GM23338 (cell line): Measurements from ENCODE around the gene TFIP11. TPM values are rescaled to one million over a fixed set of nuclear protein-coding genes. Genes with fewer than 3 reads are reported as not detected.

ENCODE experiments used
- ATAC-seq: fragments of 200-7000 bp; cut with Tn5 transposase; 3 replicates; pipeline ENCODE4 v1.9.1; 2020
- DNase-seq: peaks from one replicate; pipeline ENCODE4 v3.0.0-alpha.2; 2015; ENCODE audit warnings: low spot score
- H2AFZ ChIP-seq: fragments of 200-600 bp; sonication (generic); 2 replicates; pipeline ENCODE4 v1.8.0; 2016; ENCODE audit warnings: antibody characterized with exemption, mild to moderate bottlenecking, moderate library complexity
- H3F3A ChIP-seq: fragments of 200-600 bp; sonication (generic); replicated peaks from 2 replicates; pipeline ENCODE4 v1.8.0; 2017; ENCODE audit warnings: antibody characterized with exemption, mixed run types, low read depth
- H3K27ac ChIP-seq: fragments of 200-600 bp; sonication (generic); 2 replicates; pipeline ENCODE4 v1.6.1; 2016; ENCODE audit warnings: low read depth
- H3K27me3 ChIP-seq: fragments of 200-600 bp; sonication (generic); 2 replicates; pipeline ENCODE4 v1.8.0; 2016; ENCODE audit warnings: mild to moderate bottlenecking, mixed run types, moderate library complexity; ENCODE audit not compliant: insufficient read depth
- H3K36me3 ChIP-seq: fragments of 200-600 bp; sonication (generic); 2 replicates; pipeline ENCODE4 v1.8.0; 2016; ENCODE audit warnings: mild to moderate bottlenecking; ENCODE audit not compliant: insufficient read depth
- H3K4me1 ChIP-seq: fragments of 200-600 bp; sonication (generic); 2 replicates; pipeline ENCODE4 v1.8.0; 2016; ENCODE audit warnings: mild to moderate bottlenecking, moderate library complexity; ENCODE audit not compliant: insufficient read depth
- H3K4me2 ChIP-seq: fragments of 200-600 bp; sonication (generic); 2 replicates; pipeline ENCODE4 v1.7.1; 2017; ENCODE audit warnings: mixed run types
- H3K4me3 ChIP-seq: fragments of 200-600 bp; sonication (generic); 2 replicates; pipeline ENCODE4 v1.6.1; 2016; ENCODE audit warnings: mixed run types
- H3K79me2 ChIP-seq: fragments of 200-600 bp; sonication (generic); replicated peaks from 2 replicates; pipeline ENCODE4 v1.8.0; 2017; ENCODE audit warnings: mild to moderate bottlenecking; ENCODE audit not compliant: insufficient read depth
- H3K9me2 ChIP-seq: fragments of 200-600 bp; sonication (generic); 2 replicates; pipeline ENCODE4 v1.8.0; 2017; ENCODE audit not compliant: insufficient read depth
- H4K20me1 ChIP-seq: fragments of 200-600 bp; sonication (generic); replicated peaks from 2 replicates; pipeline ENCODE4 v1.8.0; 2017; ENCODE audit warnings: mild to moderate bottlenecking; ENCODE audit not compliant: insufficient read depth
- H3K27ac Mint-ChIP-seq: 2 replicates; pipeline ENCODE4 v1.8.0; 2020; ENCODE audit warnings: inconsistent platforms, mild to moderate bottlenecking, moderate library complexity, mixed read lengths
- H3K27me3 Mint-ChIP-seq: 3 replicates; pipeline ENCODE4 v1.8.0; 2022; ENCODE audit warnings: low read depth, mild to moderate bottlenecking, moderate library complexity, mixed read lengths, inconsistent platforms; ENCODE audit not compliant: insufficient read depth, poor library complexity
- H3K36me3 Mint-ChIP-seq: 3 replicates; pipeline ENCODE4 v1.8.0; 2021; ENCODE audit warnings: low read depth, mild to moderate bottlenecking, inconsistent platforms, moderate library complexity, mixed read lengths
- H3K4me1 Mint-ChIP-seq: 3 replicates; pipeline ENCODE4 v1.8.0; 2020; ENCODE audit warnings: mild to moderate bottlenecking, inconsistent platforms, mixed read lengths
- H3K4me3 Mint-ChIP-seq: 3 replicates; pipeline ENCODE4 v1.8.0; 2021; ENCODE audit warnings: moderate library complexity, mild to moderate bottlenecking, inconsistent platforms, mixed read lengths
- H3K9me3 Mint-ChIP-seq: 3 replicates; pipeline ENCODE4 v1.8.0; 2020; ENCODE audit warnings: moderate library complexity, mild to moderate bottlenecking, inconsistent platforms, mixed read lengths
- EZH2 ChIP-seq: fragments of 200-600 bp; sonication (generic); IDR thresholded peaks from one replicate; pipeline ENCODE4 v1.8.0; 2017; ENCODE audit warnings: antibody characterized with exemption, mild to moderate bottlenecking, low read depth; ENCODE audit not compliant: unreplicated experiment
- JUNB ChIP-seq: IDR thresholded peaks from one replicate; pipeline ENCODE4 v1.6.1; 2016; ENCODE audit warnings: antibody characterized with exemption; ENCODE audit not compliant: unreplicated experiment
- NANOG ChIP-seq: IDR thresholded peaks from 2 replicates; pipeline ENCODE4 v1.6.1; 2016; ENCODE audit warnings: antibody characterized with exemption, borderline replicate concordance
- POLR2AphosphoS5 ChIP-seq: IDR thresholded peaks from 2 replicates; pipeline ENCODE4 v1.6.1; 2016; ENCODE audit warnings: antibody characterized with exemption, low read depth
- STAT1 ChIP-seq: IDR thresholded peaks from one replicate; pipeline ENCODE4 v1.6.1; 2016; ENCODE audit warnings: antibody characterized with exemption; ENCODE audit not compliant: unreplicated experiment
- polyA plus RNA-seq: library from polyadenylated mRNA; unstranded; fragments of >200 nt; fragmentation: Nextera tagmentation; extraction: Ambion mirVana; gene quantifications from 2 replicates; pipeline ENCODE4 v1.2.1, GENCODE V29; 2016
- total RNA-seq: library from RNA; depleted of rRNA; stranded (reverse); fragments of >200 nt; shearing (Covaris generic); gene quantifications from 2 replicates; pipeline ENCODE4 v1.2.3, GENCODE V29; 2014
- TF ChIP-seq, protein P1 (sequence below): fragments of 250-450 bp; sonication (Bioruptor Pico); IDR thresholded peaks from 2 replicates; pipeline ENCODE4 v1.5.0; 2020; ENCODE audit warnings: mild to moderate bottlenecking, moderate library complexity
- TF ChIP-seq, protein P2 (sequence below), 2 experiments: fragments of 200-600 bp in 1 of 2; sonication (generic) in 1 of 2; conservative IDR thresholded peaks; 2 replicates each; pipeline versions ENCODE4 v1.5.1 to v1.6.1; 2016 to 2017; ENCODE audit warnings: antibody characterized with exemption in 2 of 2, low read depth in 2 of 2, mild to moderate bottlenecking in 2 of 2, moderate library complexity in 1 of 2
- TF ChIP-seq, protein P3 (sequence below): IDR thresholded peaks from one replicate; pipeline ENCODE4 v1.6.1; 2018; ENCODE audit warnings: antibody characterized with exemption; ENCODE audit not compliant: unreplicated experiment
- TF ChIP-seq, protein P4 (sequence below): IDR thresholded peaks from 2 replicates; pipeline ENCODE4 v1.6.1; 2016; ENCODE audit warnings: antibody characterized with exemption

Gene TFIP11
- total and polyA plus RNA-seq, 2 experiments from 2014 or later, result 17.1 to 26.2 TPM

DNA sequence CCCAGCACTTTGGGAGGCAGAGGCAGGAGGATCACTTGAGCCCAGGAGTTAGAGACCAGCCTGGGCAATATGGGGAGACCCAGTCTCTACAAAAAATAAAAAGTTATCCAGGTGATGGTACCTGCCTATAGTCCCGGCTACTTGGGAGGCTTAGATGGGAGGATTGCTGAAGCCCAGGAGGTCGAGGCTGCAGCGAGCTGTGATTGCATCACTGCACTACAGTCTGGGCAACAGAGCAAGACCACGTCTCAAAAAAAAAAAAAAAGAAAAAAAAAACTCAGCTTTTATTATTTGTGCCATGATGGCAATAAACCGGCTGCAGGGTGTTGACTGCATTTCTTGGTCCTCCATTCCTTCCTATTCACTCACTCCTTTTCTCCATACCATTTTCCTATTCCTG lies 33.6 kb upstream of the TFIP11 start (continued):
- TF ChIP-seq, protein P1, sequence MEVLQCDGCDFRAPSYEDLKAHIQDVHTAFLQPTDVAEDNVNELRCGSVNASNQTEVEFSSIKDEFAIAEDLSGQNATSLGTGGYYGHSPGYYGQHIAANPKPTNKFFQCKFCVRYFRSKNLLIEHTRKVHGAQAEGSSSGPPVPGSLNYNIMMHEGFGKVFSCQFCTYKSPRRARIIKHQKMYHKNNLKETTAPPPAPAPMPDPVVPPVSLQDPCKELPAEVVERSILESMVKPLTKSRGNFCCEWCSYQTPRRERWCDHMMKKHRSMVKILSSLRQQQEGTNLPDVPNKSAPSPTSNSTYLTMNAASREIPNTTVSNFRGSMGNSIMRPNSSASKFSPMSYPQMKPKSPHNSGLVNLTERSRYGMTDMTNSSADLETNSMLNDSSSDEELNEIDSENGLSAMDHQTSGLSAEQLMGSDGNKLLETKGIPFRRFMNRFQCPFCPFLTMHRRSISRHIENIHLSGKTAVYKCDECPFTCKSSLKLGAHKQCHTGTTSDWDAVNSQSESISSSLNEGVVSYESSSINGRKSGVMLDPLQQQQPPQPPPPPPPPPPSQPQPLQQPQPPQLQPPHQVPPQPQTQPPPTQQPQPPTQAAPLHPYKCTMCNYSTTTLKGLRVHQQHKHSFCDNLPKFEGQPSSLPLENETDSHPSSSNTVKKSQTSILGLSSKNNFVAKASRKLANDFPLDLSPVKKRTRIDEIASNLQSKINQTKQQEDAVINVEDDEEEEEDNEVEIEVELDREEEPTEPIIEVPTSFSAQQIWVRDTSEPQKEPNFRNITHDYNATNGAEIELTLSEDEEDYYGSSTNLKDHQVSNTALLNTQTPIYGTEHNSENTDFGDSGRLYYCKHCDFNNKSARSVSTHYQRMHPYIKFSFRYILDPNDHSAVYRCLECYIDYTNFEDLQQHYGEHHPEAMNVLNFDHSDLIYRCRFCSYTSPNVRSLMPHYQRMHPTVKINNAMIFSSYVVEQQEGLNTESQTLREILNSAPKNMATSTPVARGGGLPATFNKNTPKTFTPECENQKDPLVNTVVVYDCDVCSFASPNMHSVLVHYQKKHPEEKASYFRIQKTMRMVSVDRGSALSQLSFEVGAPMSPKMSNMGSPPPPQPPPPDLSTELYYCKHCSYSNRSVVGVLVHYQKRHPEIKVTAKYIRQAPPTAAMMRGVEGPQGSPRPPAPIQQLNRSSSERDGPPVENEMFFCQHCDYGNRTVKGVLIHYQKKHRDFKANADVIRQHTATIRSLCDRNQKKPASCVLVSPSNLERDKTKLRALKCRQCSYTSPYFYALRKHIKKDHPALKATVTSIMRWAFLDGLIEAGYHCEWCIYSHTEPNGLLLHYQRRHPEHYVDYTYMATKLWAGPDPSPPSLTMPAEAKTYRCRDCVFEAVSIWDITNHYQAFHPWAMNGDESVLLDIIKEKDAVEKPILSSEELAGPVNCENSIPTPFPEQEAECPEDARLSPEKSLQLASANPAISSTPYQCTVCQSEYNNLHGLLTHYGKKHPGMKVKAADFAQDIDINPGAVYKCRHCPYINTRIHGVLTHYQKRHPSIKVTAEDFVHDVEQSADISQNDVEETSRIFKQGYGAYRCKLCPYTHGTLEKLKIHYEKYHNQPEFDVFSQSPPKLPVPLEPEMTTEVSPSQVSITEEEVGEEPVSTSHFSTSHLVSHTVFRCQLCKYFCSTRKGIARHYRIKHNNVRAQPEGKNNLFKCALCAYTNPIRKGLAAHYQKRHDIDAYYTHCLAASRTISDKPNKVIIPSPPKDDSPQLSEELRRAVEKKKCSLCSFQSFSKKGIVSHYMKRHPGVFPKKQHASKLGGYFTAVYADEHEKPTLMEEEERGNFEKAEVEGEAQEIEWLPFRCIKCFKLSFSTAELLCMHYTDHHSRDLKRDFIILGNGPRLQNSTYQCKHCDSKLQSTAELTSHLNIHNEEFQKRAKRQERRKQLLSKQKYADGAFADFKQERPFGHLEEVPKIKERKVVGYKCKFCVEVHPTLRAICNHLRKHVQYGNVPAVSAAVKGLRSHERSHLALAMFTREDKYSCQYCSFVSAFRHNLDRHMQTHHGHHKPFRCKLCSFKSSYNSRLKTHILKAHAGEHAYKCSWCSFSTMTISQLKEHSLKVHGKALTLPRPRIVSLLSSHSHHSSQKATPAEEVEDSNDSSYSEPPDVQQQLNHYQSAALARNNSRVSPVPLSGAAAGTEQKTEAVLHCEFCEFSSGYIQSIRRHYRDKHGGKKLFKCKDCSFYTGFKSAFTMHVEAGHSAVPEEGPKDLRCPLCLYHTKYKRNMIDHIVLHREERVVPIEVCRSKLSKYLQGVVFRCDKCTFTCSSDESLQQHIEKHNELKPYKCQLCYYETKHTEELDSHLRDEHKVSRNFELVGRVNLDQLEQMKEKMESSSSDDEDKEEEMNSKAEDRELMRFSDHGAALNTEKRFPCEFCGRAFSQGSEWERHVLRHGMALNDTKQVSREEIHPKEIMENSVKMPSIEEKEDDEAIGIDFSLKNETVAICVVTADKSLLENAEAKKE (CRISPR knock-in tag), result no peak
- TF ChIP-seq, protein P2, sequence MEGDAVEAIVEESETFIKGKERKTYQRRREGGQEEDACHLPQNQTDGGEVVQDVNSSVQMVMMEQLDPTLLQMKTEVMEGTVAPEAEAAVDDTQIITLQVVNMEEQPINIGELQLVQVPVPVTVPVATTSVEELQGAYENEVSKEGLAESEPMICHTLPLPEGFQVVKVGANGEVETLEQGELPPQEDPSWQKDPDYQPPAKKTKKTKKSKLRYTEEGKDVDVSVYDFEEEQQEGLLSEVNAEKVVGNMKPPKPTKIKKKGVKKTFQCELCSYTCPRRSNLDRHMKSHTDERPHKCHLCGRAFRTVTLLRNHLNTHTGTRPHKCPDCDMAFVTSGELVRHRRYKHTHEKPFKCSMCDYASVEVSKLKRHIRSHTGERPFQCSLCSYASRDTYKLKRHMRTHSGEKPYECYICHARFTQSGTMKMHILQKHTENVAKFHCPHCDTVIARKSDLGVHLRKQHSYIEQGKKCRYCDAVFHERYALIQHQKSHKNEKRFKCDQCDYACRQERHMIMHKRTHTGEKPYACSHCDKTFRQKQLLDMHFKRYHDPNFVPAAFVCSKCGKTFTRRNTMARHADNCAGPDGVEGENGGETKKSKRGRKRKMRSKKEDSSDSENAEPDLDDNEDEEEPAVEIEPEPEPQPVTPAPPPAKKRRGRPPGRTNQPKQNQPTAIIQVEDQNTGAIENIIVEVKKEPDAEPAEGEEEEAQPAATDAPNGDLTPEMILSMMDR (conservative IDR thresholded peaks at IDR 0.05; ENCODE audit: low read depth in 2 of 2), result no peak
- TF ChIP-seq EZH2, result no peak

DNA sequence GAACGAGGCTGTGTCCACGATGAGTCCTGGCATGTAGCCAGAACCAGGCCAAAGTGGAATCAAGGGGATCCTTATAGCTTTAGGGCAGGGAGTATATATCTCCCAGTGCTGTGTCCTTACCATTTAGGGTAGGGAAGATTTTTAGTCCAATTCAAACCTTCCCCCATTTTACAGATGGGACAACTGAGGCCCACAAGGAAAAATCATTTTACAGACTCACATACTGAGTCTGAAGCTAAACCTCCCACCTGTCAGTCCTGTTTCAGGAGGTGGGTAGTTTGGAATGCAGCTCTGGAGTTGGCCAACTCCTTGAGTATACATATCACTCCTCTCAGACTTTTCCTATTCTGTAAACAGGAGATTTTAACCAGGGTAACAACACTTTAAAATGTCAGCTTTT lies 33.1 kb upstream of the TFIP11 start:
- DNase-seq (no peak), ATAC-seq (no peak)
- no peaks in the 10 kb centered on the region for H3K9me3 Mint-ChIP-seq
- H3K4me3 Mint-ChIP-seq, result no peak overlapping the region
- H3K27me3 Mint-ChIP-seq, result peaks cover 11% of the 10 kb centered on the region
- Histone ChIP-seq H3K4me3 (no peak overlapping the region), H3F3A (0 out of 2 replicates have a peak, but pooled peaks cover 17% of the 10 kb centered on the region), H3K4me2 (no peak overlapping the region), H3K27me3 (no peaks in the 10 kb centered on the region), H3K4me1 (peaks cover 24% of the 10 kb centered on the region), H3K27ac (no peak overlapping the region), H3K79me2 (peaks cover 71% of the 10 kb centered on the region), H4K20me1 (peaks cover 14% of the 10 kb centered on the region), H3K9me2 (no peaks in the 10 kb centered on the region), H3K36me3 (0 out of 2 replicates have a peak, but pooled peaks cover 3% of the 10 kb centered on the region), H2AFZ (no peak overlapping the region)
- no peak for TF ChIP-seq NANOG
- TF ChIP-seq, protein P3, sequence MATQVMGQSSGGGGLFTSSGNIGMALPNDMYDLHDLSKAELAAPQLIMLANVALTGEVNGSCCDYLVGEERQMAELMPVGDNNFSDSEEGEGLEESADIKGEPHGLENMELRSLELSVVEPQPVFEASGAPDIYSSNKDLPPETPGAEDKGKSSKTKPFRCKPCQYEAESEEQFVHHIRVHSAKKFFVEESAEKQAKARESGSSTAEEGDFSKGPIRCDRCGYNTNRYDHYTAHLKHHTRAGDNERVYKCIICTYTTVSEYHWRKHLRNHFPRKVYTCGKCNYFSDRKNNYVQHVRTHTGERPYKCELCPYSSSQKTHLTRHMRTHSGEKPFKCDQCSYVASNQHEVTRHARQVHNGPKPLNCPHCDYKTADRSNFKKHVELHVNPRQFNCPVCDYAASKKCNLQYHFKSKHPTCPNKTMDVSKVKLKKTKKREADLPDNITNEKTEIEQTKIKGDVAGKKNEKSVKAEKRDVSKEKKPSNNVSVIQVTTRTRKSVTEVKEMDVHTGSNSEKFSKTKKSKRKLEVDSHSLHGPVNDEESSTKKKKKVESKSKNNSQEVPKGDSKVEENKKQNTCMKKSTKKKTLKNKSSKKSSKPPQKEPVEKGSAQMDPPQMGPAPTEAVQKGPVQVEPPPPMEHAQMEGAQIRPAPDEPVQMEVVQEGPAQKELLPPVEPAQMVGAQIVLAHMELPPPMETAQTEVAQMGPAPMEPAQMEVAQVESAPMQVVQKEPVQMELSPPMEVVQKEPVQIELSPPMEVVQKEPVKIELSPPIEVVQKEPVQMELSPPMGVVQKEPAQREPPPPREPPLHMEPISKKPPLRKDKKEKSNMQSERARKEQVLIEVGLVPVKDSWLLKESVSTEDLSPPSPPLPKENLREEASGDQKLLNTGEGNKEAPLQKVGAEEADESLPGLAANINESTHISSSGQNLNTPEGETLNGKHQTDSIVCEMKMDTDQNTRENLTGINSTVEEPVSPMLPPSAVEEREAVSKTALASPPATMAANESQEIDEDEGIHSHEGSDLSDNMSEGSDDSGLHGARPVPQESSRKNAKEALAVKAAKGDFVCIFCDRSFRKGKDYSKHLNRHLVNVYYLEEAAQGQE, result no peak
- TF ChIP-seq, protein P4, sequence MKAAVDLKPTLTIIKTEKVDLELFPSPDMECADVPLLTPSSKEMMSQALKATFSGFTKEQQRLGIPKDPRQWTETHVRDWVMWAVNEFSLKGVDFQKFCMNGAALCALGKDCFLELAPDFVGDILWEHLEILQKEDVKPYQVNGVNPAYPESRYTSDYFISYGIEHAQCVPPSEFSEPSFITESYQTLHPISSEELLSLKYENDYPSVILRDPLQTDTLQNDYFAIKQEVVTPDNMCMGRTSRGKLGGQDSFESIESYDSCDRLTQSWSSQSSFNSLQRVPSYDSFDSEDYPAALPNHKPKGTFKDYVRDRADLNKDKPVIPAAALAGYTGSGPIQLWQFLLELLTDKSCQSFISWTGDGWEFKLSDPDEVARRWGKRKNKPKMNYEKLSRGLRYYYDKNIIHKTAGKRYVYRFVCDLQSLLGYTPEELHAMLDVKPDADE, result no peak
- TF ChIP-seq JUNB, result no peak
- no peak for TF ChIP-seq POLR2AphosphoS5
- TF ChIP-seq STAT1, result no peak
- H3K27ac Mint-ChIP-seq, result no peak overlapping the region
- H3K36me3 Mint-ChIP-seq, result peaks cover 22% of the 10 kb centered on the region
- H3K4me1 Mint-ChIP-seq, result peaks cover 22% of the 10 kb centered on the region
